HFF-Myc (cell line): ENCODE measurements around the gene CHPF2.

Experiments used
- DNase-seq: peaks from one replicate; pipeline ENCODE4 v3.0.0-alpha.2; 2011; ENCODE audit warnings: low read depth; ENCODE audit errors: extremely low read depth
- H3K4me3 ChIP-seq: replicated peaks from 2 replicates; pipeline ENCODE4 v1.5.1; 2011; ENCODE audit warnings: low read depth, mild to moderate bottlenecking, control low read depth, low read length
- TF ChIP-seq, protein P1 (sequence below): IDR thresholded peaks from 2 replicates; pipeline ENCODE4 v1.5.1; 2012; ENCODE audit warnings: mild to moderate bottlenecking, low read depth, low read length, control low read depth; ENCODE audit errors: missing control alignments

Gene CHPF2

DNA sequence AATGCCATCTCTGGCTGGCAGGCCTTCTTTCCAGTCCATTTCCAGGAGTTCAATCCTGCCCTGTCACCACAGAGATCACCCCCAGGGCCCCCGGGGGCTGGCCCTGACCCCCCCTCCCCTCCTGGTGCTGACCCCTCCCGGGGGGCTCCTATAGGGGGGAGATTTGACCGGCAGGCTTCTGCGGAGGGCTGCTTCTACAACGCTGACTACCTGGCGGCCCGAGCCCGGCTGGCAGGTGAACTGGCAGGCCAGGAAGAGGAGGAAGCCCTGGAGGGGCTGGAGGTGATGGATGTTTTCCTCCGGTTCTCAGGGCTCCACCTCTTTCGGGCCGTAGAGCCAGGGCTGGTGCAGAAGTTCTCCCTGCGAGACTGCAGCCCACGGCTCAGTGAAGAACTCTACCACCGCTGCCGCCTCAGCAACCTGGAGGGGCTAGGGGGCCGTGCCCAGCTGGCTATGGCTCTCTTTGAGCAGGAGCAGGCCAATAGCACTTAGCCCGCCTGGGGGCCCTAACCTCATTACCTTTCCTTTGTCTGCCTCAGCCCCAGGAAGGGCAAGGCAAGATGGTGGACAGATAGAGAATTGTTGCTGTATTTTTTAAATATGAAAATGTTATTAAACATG, 6.0 kb downstream of the CHPF2 start:
- TF ChIP-seq, protein P1, sequence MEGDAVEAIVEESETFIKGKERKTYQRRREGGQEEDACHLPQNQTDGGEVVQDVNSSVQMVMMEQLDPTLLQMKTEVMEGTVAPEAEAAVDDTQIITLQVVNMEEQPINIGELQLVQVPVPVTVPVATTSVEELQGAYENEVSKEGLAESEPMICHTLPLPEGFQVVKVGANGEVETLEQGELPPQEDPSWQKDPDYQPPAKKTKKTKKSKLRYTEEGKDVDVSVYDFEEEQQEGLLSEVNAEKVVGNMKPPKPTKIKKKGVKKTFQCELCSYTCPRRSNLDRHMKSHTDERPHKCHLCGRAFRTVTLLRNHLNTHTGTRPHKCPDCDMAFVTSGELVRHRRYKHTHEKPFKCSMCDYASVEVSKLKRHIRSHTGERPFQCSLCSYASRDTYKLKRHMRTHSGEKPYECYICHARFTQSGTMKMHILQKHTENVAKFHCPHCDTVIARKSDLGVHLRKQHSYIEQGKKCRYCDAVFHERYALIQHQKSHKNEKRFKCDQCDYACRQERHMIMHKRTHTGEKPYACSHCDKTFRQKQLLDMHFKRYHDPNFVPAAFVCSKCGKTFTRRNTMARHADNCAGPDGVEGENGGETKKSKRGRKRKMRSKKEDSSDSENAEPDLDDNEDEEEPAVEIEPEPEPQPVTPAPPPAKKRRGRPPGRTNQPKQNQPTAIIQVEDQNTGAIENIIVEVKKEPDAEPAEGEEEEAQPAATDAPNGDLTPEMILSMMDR: no peak

DNA sequence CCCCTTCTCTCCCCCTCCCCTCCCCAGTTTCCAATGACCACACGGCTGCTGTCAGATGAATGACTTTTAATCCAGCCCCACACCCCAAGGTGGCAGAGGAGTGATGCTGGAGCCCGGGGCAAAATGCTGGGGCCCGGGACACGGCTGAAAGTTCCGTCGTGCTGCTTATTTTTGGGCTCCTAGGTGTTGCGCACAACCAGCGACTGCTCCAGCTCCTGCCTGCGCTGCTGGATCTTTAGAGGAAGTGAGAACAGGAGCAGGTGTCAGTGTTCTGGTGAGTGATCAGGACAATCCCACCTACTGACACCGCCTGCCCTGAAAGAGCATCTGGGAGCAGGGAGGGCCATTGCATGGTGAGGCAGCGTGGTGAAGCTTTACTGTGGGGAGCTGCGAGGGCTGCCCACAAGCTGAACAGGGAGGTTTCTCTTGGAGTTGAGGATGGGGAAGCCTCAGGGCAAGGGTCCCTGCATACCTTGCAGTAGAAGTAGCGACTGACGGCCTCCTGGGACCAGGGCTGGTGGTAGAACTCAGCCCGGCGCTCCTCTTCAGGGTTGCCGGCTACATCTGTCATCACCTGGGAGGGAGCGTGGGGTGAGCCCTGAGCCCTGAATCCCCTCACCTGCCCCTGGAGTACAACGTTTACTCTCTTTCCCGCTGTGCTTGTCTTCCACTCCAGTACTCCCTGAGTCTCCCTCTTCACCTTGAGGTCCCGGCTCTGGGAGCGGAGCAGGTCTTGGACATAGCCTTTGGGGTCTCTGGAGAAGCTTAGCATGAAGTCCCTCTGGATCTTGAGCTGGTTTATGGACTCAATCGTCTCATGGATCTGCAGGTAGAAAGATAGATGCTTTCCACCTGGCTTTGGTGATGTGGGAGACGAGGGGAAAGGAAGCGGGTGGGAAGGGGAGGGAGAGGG, 6.9 kb downstream of the CHPF2 start:
- H3K4me3 ChIP-seq: no peak overlapping the region
- DNase-seq: no peak
- TF ChIP-seq, protein P1: no peak

More for the DNA sequence above, 6.0 kb downstream of the CHPF2 start:
- no peak overlapping the region for H3K4me3 ChIP-seq
- DNase-seq: no peak

DNA sequence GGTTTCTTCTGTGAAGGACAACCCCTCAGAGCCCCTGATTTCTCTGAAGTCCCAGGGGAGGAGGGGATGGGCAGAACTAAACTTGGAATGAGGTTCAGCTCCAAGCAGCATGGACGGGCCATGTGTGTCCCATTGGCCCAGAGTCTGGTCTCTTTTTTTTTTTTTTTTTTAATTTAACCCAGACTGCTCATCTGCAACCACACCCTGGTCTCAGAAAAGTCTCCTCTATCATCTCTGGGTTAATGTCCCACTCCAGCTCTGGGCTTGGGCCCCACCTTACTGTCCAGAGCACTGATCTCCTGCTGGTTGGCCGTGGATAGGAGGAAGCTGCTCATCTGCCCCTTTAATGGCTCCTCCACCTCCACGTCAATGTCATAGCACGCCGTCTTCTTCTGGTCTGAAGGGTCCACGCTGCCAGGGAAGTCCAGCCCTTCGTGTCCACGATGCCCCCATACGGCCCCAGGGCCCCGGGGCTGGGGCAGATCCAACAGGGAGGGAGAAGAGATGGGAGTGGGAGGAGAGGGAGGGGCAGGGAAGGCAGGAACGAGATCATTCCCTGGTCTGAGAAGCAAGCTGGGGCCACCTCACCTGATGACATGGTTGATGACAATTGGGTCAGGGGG, 7.7 kb downstream of the CHPF2 start:
- TF ChIP-seq, protein P1: no peak
- DNase-seq: no peak
- no peak overlapping the region for H3K4me3 ChIP-seq

DNA sequence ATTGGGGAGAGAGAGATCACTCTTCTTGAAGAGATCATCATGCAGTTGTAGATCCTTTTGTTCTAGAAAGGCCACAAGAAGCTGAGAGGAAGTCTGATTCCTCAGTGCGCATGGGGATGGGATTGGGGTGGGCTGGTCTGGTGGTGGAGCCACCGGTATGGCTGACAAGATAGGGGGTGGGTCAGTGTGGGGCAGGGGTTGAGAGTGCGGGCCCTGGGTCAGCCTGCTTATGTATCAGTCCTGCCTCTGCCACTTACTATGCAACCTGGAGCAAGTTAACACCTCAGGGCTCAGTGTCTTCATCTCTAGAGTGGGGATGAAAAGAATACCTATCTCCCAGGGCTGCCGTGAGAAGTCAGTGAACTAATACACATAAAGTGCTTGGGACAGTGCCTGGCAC, 8.3 kb downstream of the CHPF2 start:
- TF ChIP-seq, protein P1: no peak
- H3K4me3 ChIP-seq: no peak overlapping the region
- no peak for DNase-seq

DNA sequence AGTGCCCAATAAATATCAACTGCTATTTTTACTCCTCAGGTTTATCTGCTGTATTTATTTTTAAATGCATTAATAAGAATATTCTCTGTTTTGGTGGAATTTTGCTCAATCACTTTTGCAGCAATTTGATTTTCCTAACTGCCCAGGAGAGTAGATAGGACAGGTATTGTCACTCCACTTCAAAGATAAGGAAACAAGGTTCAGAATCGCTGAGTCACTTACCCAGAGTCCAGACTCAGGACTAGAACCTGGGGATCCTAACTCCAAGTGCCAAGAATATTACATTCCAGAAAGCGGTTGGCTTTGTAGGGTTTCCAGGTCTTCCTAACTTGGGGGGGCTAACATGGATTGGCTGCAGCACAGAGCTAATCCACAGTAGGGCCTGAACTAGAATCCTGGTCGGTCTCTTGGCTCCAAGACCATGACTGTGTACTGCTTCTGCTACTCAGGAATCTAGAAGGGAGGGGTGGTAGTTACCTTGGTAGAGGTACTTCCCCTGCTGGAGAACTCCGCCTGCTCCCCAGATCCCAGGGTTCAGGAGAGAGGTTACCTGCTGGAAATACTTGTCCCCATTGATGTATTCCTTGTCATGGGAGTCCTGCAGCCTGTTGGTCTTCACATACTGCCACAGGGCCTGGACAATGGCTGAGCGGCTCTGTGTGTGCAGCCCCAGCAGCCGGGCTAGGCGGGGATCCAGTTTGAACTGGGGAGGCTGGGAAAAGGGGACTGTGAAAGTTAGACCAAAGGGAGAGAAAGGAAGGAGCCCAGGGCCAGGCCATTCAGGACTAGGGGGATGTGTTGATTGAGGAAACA, 8.9 kb downstream of the CHPF2 start:
- H3K4me3 ChIP-seq: no peak overlapping the region
- TF ChIP-seq, protein P1: no peak
- no peak for DNase-seq

DNA sequence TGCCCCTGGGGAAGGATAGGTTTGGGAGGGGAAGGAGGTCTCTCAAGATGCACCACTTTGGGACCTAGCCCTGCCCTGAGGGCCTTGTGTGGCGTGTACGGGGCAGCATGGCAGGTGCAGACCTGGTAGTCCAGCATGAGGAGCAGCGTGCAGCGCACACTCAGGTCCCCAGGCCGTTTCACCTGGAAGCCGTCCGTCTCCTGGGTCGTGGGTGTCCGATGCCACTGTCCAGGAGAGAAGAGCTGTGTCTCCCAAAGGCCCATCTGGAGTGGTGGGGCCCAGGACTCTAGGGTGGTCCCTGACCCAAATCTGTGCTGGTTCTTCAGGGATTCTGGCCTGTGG, 9.4 kb downstream of the CHPF2 start:
- no peak for DNase-seq
- TF ChIP-seq, protein P1: no peak
- no peak overlapping the region for H3K4me3 ChIP-seq
